Stimulated activated CD8-positive, alpha-beta memory T cell treated with anti-CD3 and anti-CD28 coated beads, Interleukin-15, amount 100 ng/mL, for 24 hours (primary cell): Measurements from ENCODE around the gene RERE.
"Not testable (repeated sequence)": the region's sequence is repeated elsewhere in the genome, so short reads cannot be mapped to it uniquely, and the experiment has no call there.

Experiments used
- DNase-seq: peaks from one replicate; pipeline ENCODE4 v3.0.0-alpha.2; 2020; ENCODE audit warnings: low read depth

The RERE gene

DNA sequence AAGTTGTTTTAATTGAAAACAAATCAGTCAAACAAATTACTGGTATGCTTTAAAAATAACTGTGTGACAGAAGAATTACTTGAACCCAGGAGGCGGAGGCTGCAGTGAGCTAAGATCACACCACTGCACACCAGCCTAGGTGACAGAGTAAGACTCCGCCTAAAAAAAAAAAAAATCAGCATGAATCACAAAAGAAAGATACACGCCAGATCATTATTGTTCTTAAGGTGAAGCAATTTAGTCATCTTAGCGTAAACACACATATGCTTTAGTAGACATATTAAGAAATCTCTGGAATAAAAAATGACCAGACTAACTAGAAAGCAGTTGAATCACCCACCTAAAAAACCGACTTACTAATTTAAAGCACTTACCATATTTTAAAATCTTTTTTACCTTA lies 20.2 kb downstream of the RERE start:
- DNase-seq, result no peak

DNA sequence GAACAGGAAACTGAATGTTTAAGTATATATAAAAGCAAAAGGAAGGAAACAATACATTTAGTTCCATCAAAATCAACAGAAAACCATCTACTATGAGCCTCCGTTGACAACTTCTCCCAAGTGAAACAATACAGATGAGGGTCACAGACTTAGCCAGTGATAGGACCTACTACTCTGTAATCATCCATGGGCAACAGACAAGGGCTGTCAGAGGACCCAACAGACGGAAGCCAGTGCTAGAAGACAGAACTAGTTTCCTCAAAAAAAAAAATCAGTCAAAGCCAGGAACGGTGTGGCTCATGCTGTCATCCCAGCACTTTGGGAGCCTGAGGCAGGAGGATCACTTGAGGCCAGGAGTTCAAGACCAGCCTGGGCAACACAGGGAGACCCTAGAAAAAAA lies 20.6 kb downstream of the RERE start:
- no peak for DNase-seq

DNA sequence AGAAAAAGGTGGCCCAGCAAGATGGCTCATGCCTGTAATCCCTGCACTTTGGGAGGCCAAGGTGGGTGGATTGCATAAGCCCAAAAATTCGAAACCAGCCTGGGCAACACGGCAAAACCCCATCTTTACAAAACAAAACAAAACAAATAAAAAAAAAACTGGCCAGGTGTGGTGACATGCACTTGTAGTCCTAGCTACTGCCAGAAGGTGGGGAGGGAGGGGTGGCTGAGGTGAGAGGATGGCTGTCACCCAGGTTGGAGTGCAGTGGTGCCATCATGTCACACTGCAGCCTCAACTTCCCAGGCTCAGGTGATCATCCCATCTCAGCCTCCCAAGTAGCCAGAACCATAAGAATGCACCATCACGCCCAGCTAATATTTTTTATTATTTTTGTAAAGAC lies 22.8 kb downstream of the RERE start:
- no peak for DNase-seq

DNA sequence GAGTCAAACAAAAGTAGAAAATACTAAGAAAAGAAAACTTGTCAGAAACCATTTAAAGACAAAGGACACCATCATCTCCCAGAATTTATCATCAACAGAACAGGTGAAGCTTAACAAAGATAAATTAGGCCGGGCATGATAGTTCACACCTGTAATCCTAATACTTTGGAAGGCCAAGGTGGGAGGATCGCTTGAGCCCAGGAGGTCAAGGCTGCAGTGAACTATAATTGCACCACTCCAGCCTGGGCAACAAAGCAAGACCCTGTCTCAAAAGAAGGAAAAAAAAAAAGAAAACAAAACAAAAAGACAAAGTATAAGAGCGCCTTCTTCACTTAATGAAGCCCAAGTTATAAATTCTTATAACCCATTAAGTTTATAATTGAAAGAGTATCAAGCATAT lies 25.6 kb downstream of the RERE start:
- DNase-seq, result no peak

DNA sequence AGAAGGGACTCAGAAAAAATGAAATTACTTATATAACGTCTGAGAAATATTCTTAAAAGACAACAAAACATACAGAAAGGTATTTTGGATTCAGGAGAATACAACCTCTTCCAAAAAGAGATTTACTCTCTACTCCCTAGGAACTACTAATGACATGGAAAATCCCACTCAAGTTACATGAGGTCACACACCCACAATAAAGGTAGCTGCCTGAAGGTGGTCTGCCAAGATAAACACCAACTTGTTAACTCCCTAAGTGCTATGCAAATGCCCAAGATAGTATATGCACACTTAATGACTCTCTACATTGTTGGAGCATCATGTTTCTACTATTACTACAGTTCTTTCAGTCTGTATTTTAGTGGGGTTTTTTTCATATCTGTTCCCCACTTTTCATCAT lies 26.5 kb downstream of the RERE start:
- no peak for DNase-seq

DNA sequence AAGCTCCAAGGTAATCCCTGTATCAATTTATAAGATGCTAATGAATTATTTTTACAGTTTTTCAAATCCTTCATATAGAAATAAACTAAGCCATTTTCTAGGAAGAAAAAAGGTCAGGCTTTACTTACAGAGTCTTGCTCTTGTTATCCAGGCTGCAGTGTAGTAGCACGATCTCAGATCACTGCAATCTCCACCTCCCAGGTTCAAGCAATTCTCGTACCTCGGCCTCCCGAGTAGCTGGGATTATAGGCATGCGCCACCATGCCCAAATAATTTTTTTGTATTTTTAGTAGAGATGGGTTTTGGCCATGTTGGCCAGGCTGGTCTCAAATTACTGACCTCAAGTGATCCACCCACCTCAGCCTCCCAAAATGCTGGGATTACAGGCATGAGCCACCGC lies 27.0 kb downstream of the RERE start:
- DNase-seq, result no peak

DNA sequence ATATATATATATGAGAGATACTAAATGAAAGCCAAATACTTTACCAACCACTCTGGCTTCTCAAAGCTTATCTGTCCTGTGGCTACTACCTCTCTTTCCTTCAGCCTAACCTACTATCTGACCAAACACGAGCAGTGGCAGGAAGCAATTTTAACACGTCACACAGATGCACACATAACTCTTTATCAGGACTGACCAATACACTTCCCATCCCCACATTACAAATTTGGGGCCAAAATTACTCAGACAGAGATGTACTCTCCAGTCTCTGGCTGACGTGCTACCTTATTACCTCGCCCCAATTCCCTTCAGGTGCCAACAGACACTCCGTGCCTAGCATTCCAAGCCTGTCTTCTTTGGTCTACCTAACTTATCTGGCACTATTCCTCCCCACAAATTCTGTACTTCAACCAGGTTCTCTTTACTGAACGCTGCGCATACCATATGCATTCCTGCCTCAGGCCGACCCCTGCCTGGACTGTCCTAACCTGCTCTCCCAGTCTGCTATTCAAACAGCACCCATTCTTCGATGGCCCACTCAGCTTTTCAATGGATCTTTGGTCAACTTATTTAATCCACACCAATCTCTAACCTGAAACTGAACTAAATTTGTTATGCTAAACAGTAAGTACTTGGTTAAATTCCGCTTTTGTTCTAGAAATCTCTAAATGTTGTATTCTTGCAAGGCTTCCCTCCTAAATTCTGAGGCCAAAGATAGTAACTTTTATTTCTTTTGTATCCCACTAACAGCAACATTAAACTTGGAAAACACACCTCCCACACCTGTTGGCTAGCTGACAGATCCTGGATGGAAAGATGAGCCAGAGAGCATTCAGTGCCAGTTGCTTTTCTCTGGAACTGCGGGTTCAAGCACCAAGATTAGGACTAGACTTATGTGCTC lies 27.9 kb downstream of the RERE start:
- no peak for DNase-seq

DNA sequence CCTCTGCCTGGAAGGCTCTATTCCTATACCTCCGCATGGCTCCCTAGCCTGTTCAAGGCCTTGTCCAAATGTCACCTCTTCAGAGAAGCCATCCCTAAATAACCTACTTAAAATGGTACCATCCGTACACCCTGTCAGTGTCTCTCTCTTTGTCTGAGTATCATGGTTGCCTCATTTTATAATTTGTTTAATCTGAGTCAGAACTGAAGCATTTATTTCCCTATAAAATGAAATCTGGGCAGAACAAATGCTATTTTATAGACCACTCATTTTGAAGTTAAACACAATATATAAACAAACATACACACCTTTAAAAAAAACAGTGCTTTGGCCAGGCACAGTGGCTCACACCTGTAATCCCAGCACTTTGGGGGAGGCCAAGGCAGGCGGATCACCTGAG lies 30.2 kb downstream of the RERE start:
- DNase-seq, result no peak

DNA sequence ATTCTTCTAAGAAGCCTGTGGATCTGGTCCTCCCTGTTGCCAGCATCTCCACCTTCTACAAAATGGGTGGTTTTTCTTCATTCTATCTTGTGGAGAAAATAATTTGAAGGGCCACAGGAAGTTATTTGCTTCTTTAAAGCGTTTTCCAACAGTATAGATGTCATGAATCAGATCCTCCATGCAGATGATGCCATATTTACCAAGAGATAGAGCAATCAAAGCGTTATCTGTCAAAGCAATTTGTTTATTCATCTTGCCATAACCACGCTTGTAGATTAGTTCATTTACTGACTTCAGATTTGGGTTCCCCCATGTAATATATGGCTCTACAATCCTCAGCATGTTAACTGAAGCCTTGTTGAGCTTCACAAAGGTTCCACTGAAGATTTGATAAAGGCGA lies 31.2 kb downstream of the RERE start:
- not testable (repeated sequence) for DNase-seq

DNA sequence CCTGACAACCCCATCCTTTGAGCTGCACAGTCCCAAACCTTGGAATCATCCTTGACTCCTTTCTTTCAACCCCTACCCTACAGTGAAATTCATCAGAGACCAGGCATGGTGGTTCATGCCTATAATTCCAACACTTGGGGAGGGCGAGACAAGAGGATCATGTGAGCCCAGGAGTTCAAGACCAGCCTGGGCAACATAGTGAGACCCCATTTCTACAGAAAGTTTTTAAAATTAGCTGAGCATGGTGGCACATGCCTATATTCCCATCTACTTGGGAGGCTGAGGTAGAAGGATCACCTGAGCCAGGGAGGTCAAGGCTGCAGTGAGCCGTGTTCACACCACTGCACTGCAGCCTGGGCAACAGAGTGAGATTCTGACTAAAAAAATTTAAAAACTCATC lies 34.5 kb downstream of the RERE start:
- DNase-seq, result no peak

DNA sequence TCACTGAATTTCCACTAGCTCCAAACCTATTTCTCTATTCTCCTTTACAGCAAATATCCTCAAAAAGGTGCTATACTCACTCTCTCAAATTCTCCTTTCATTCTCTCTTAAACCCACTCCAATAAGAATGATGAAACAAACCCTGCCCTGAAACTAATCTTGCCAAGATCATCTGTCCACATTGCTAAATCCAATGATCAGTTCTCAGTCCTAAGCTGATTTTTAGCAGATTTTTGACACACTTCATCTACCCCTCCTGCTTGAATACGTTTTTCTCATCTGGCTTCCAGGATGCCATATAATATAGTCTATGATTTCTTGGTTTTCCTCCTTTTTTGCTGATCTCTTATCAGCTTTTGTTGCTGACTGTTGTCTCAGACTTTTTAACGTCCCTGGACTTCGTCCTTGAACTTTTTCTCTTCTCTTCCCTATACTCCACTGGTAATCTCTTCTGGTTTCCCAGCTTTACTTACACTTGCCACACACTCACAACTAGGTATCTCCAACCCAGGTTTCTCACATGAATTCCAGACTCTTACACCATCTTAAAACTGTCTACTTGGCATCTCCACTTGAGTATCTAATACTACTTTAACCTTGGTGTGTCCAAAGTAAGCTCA lies 35.3 kb downstream of the RERE start:
- DNase-seq, result no peak

DNA sequence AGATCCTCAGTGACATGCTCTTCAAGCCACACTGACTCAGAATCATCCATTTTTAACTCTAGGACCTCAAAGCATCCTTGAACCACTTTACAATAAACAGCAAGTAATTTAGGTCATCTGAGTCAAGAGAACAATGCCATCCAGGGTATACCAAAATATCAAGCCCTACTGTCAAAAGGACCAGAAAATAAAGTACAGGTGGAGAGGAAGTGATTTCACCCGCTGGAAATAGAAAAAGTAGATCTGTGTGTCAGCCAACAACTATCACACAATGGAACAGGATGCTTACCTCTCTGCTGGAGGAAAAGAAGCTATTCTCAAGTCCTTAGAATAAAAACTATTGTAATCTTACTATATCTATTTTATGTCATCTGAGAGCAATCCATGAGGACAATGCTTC lies 37.0 kb downstream of the RERE start:
- DNase-seq, result no peak

DNA sequence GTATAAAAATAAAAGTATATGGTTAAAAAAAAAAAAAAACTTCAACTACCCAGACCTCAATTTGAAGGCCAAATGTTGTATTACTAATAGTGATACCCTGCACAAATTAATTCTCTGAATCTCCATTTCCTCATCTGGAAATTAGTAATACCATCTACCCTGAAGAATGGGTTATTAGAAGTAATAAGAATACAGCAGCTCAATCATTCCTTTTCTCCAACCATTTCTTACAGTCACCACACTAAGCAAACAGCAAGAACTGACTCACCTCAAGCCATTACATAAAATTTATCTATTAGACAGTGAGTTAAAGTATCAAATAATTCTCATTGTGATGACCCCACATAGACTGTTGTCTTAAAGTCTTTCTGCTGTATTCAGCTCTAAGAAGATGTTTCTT lies 39.6 kb downstream of the RERE start:
- no peak for DNase-seq

DNA sequence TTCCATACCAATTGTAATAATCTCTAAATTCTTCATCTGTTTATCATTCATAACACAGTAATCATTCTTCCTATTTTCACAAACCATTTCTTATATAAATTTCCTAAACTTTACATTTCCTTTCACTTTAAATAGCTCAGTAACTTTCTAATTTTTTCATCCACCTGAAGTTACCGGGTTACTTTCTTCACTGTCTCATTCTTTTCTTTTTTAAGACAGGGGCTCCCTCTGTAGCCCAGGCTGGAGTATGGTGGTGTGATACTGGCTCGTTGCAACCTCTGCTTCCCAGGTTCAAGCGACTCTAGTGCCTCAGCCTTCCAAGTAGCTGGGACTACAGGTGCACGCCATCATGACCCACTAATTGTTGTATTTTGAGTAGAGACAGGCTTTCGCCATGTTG lies 41.3 kb downstream of the RERE start:
- no peak for DNase-seq

DNA sequence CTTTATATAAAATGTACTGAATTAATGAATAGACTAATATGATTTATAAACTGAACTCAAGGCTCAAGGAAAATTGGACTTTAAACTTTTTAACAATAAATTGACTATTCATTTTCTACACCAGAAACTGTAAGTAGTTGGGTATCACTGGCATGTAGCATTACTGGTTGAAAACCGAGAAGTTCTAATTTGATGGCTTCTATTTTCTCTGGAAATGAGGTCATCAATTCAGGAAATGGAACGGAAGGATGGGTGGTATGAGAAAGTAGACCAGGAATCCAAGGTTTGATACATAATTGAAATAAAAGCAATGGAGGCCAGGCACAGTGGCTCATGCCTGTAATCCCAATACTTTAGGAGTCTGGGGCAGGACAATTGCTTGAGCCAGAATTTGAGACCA lies 50.4 kb downstream of the RERE start:
- DNase-seq, result no peak

DNA sequence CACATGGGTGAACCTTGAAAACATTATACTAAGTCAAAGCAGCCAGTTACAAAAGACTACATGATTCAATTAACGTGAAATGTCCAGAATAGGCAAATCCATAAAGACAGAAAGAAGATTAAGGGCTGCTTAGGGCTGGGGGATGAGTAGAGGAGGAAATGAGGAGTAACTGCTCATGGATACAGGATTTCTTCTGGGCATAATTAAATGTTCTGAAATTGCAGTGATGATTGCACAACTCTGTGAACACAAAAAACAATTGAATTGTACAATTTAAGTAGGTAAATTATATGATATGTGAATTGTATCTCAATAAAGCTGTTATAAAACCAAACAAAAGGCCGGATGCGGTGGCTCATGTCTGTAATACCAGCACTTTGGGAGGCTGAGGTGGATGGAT lies 52.2 kb downstream of the RERE start:
- no peak for DNase-seq

DNA sequence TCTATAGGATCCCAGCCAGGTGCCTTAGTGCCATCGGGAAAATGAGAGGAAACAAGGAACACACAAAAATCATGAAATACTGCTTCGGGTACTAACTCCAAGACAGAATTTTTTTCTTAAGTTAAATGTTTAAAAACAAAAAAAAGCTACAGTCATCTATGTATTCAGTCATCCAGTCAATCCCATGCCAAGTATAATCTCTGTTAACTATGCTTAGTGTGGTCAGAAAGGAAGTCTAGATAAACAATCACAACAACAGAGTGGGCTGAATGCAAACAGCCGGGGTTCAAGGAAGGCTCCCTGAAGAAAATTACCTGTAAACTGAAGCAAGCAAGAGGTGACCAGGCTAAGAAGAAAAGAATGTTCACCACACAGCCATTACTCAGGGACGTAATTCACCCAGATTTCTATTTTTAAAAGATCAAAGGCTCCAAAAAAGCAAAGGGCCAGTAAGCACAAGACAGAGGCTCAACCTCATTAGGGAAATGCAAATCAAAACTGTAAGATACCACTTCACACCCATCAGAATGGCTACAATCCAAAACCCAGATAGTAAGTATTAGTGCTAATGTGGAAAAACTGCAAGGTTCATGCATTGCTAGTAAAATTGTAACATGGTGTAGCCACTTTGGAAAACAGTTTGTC lies 53.0 kb downstream of the RERE start:
- no peak for DNase-seq

DNA sequence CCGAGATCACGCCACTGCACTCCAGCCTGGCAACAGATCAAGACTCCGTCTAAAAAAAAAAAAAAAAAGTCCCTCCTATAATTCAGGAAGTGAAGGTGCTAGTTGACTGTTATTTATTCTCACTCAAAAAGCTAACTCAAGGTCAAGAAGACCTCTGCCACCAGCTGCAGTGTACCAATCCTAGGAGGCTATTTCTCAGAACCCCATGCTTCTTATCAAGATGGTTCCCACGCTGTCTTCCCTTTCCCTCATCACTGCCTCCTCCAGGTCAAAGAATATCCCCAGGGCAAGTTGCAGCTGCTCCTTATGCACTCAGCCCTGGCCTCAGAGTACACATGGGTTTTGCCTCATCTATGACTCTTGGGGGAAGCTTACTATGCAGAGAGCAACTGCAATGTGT lies 53.6 kb downstream of the RERE start:
- no peak for DNase-seq

DNA sequence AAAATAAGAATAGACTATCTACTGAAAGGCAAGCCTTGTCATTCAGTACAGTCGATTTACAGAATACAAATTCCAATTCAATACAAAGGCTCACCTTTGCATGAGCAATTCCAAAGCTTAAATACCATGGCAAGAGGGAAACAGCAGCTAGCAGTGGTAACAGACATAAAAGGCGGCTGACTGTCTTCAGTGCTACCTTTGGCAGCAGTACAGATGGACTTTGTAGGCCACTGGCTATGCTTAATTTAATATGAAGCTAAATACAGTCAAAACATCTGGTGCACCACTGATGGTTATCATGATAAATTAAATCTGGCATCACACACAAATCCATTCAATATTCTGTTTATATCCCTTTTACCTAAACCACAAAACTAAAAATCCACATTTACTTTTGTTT lies 62.4 kb downstream of the RERE start:
- no peak for DNase-seq

DNA sequence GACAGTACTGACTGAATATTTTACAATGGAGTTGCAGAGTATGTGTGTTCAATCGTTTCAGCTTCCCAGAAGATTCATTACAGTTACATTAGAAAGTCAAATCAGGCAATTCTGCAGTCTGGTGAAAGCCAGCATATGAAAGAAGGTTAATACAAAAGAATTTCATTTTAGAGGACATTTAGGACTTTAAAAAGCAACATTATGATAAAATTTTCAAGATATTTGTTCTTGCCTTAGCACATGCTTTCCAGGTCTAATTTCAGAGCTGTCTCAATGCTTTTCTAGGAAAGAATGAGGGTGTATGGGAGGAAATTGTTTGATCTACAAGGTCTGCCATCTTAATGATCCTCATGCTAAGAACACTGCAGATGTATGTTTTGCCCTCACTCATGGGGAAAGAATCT lies 63.2 kb downstream of the RERE start:
- no peak for DNase-seq

DNA sequence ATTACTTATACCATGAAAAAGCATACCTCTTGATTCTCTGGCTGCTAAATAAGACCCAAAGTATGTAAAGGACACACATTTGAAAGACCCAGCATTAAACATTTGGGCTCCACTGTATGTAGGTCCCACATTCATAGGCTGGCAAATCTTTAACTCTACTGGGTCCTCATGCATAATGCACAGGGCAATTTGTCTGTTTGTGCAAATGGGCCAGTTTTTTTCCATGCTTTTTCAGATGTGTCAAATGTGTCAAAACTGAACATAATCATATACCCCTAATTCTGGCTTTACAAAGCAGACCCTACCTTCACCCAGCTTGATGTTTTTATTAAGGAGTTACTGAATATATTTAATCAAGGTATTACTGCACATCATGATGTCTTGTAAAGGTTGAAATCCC lies 63.7 kb downstream of the RERE start:
- DNase-seq, result no peak

DNA sequence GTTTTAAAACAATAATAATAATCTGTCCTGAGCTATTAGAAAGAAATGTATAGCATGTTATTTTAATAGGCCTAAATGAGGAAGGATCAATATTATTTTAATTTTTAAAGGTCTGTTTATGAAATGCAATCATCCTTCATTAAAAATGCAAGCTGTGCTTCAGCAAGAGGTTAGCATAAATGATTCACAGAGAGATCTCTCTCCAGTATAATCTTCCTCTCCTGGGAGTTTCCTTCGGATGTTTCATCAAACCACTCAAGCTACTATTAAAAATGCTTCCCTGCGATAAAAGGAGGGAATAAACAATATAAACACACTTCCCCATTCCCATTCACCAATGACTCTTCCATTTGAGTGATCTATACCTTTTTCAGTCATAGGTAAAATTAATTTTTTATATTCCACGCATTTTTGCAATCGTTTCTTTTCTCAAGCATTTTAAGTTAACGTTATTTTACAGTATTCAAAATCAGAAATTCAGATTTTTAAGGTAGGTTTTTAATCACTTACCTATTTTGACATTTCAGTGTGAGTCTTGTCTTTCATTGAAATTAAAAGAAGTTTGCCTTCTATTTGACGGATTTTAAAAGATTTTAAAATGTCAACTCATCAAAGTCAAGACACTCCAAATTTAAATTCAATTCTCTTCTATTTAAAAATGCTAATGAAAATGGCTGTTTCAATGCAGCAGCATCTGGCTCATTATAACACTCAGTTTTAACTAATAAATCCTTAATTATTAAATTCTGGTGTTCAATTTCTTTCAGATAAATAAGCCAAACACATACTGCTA lies 64.3 kb downstream of the RERE start:
- DNase-seq, result no peak

DNA sequence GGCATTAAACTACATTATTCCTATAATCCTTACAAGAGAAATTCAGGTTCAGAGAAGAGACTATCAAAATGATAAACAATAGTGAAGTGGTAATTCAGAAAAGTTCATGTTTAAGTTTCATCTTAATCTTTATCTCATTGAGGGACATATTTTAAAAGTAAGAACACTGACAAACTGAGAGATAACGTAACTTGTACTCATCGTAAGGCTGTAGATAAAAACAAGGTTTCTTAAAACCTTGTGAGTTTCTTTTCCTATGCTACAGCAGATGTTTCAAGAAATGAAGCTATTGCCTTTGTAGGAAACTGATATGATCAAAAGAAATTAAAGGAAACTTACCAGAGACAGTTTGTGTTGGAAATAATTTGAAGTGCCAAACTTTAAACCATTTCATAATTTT lies 65.0 kb downstream of the RERE start:
- no peak for DNase-seq
